ENCODE results near the gene FN3K.

Gene FN3K

DNA sequence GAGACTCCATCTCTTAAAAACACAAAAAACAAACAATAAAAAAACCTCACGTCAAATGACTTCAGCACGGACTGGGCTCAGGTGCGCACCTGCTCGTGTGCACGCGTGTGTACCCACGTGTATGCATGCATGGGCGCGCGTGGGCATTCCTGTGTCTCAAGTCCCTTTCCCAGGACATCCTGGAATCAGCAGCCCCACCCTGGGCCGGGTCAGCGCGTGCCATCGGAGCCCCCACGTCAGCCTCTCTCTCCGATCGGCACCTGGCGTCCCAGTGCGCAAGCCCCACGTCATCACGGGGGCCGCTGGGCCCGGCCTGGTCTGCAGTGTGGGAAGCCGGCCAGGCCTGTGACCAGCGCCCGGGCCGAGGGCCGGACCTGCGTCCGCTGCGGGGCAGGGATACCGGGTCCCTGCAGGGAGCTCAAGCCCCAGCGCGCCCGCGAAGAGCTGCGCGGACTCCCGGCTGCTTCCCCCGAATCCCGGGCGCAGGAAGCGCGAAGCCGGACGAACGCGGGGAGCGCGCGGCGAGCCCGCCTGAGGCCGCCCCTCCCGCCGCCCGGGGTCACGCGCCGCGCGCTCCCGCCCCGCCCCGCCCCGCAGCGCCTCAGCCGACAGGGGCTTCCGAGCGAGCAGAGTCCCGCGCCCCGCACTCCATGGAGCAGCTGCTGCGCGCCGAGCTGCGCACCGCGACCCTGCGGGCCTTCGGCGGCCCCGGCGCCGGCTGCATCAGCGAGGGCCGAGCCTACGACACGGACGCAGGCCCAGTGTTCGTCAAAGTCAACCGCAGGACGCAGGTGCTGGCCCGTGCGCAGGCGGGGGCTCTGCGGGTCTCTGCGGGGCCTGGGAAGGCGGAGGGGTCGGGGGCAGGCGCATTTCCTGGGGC lies at the start of gene FN3K:
TSS of gene FN3K (plus strand) at position 629 of the 880 bp plus-strand sequence. CDS start at position 651, 22 bp downstream.
- in situ Hi-C loops (cut with HindIII; ENCODE audit: low sequenced_read_pairs) = no loop called here

DNA sequence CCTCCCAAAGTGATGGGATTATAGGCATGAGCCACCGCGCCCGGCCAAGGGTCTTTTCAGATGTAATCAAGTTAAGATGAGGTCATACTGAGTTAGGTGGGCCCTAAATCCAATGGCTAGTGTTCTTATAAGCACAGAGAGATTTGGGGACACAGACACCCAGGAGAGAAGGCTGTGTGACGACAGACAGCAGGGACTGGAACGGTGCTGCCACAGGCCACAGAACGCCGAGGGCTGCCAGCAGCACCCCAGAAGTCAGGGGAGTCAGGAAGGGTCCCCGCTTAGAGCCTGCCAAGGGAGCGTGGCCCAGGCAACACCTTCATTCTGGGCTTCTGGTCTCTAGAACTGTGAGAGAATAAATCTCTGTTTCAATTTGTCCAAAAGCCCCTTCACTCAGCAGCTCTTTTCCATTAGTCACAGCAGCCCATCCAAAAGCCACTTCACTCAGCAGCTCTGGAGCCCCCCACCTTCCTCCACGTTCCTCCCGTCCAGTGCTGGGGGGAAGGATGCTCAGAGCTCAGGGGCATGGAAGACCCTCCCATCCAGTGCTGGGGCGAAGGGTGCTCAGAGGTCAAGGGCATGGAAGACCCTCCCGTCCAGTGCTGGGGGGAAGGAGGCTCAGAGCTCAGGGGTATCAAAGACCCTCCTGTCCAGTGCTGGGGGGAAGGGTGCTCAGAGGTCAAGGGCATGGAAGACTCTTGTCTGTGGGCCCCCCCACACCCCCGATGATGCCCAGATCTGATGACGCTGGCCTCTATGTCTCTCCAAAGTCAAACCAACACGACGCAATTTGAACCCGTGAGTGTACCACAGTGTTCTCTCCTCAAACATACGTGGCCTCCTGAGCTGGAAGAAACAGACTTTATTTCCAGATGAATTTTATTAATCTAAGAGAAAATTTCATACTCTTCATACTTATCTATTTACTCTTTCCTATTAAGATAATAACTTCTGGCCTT lies 48.8 kb upstream of the FN3K start:
- in situ Hi-C loops (cut with HindIII; ENCODE audit: low sequenced_read_pairs) = no loop called here

DNA sequence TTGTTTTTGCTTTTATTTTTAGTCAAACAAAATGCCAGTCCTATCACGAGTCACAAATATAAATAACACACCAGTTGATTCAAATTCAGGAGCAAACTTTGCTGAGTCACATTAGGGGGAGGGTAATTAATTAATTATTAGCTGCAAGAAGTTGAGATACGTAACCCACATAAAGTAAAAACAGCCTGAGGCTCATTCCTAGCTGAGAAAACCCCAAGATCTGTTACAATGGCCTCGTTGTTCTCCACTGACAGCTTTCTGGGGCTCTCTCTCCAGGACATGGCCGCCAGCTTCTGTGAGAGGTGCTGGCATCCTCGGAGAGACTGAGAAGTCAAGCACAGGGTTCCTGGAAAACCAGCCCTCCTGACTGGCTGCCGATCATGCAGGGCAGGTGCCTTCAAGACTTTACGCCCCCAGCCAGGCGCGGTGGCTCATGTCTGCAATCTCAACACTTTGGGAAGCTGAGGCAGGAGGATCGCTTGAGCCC lies 48.0 kb upstream of the FN3K start:
- in situ Hi-C loops (cut with HindIII; ENCODE audit: low sequenced_read_pairs) = no loop called here

DNA sequence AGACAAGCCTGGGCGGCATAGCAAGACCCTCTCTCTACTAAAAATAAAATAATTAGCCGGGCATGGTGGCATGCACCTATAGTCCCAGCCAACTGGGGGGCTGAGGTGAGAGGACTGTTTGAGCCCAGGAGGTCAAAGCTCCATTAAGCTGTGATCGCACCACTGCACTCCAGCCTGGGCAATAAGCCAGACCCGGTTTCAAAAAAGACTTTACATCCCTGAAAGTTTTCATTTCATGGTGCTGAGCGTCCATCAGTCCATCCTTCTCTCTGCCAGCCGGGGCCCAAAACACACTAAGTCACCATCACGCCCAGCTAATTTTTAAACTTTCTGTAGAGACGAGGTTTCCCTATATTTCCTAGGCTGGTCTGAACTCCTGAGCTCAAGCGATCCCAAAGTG lies 47.5 kb upstream of the FN3K start:
- in situ Hi-C loops (cut with HindIII; ENCODE audit: low sequenced_read_pairs) = no loop called here

DNA sequence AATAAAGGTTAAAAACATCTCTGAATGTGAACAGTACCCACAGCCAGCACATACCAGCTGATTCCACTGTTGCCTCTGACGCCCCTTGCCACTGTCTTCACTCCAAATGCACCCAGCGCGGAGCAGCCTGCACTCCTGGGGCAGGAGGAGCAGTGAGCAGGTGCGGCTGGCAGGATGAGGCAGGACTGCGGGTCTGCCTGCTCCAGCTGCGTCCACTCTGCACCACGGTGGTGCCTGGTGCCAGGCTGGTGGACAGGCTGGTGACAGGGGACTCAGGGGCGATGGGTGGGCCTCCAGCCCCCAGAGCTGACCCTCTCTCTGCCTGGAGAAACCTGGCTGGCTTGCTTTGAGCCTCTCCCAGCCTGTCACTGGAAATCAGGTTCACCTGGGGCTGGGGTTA lies 46.3 kb upstream of the FN3K start:
- in situ Hi-C loops (cut with HindIII; ENCODE audit: low sequenced_read_pairs) = no loop called here

DNA sequence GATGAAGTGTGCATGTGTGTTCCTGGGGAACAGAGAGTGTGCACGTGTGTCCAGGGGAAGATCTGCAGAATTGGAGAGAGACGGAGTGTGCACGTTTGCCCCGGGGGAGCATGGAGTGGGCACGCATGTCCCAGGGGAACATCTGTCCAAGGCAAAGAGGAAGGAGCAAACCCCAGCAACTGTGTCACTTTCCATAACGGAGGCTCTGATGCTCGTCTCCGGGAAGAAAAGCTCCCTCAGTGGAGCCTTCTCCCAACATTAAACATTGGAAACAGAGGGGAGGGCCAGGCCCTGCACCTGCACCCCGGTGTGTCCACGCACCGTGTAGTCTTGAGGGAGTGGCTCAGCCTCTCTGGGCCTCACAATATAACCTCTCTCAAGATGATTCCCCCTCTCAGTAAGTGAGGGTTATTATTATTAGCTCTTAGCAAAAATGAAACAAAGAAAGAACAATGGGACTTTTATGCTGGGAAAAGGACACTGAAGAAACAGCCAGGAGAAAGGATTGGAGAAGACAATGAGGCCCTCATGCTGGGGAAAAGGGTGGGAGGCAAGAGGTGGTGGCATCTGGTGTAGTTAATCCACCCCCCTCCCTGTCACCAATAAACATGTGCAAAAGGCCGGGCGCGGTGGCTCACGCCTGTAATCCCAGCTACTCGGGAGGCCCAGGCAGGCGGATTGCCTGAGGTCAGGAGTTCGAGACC lies 44.5 kb upstream of the FN3K start:
- in situ Hi-C loops (cut with HindIII; ENCODE audit: low sequenced_read_pairs) = no loop called here

DNA sequence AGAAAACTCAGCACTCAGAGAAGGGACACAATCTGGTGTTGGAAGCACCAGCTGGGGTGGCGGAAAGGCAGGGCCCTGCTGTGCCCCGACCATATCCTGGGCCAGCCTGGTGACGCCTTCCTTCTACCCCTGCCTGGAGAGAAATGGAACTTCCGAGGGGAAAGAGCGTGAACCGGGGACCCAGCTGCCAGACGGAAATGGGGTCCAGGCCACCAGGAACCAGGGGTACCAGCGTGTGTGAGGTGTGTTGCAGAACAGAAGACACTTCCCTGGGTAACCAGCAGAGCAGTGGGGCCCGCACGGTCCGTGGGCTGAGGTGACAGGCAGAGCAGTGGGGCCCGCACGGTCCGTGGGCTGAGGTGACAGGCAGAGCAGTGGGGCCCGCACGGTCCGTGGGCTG lies 43.7 kb upstream of the FN3K start:
- in situ Hi-C loops (cut with HindIII; ENCODE audit: low sequenced_read_pairs) = no loop called here

DNA sequence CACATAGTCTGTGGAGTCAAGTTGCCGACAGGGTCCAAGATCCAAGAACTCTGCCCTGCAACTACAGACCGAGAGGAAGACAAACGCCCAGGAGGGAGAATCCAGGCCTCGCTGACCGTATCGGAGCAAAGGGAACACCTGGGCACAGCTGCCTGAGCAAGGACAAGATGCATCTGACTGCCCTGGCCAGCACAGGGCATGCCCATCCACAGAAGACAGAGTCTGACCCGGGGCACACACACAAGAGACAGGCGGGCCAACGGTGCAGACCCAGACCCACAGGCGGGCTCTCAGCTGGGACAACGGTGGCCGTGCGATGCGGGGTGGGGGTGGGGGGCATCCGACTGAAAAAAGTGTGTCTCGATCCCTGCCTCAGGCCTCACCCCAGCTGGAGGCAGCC lies 43.1 kb upstream of the FN3K start:
- in situ Hi-C loops (cut with HindIII; ENCODE audit: low sequenced_read_pairs) = no loop called here

DNA sequence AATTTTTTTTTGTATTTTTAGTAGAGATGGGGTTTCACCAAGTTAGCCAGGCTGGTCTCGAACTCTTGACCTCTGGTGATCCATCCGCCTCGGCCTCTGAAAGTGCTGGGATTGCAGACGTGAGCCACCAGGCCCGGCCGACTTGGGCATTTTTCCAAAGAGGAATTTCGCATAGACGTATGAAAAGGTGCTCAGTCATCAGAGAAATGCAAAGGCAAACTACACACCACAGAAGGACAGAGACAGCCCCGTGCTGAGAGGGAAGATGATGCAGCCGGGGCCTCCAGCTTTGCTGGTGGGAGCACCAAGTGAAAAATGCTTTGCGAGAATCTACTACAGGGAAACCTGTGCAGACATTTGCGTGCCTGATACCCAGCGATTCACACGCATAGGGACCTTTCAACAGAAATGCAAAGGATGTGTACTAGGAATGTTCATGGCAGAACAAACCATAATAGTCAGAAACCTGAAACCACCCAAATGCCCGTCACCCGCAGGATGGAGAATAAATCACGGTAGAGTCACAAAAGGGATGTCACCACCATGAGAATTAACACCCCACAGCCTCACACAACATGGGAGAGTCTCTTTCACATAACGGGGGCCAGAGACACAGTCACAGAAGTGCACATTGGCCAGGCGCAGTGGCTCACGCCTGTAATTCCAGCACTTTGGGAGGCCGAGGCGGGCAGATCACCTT lies 42.1 kb upstream of the FN3K start:
- in situ Hi-C loops (cut with HindIII; ENCODE audit: low sequenced_read_pairs) = no loop called here

DNA sequence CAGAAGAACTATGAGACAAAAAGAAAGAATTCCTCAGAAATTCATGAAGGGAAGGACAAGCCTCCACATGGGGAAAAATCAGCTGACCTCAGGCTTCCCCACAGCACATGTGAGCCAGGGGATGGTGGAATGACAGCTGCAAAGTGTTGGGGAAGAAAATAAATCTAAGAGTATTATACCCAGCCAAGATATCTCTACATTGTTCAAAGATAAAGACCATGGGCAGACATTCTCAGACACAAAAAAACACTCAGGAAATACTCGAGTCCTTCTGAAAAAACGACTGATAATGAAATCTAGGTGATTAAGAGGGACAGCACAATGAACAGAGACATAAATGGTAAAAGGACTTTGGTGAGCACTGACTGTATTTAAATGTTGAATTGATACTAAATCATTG lies 40.8 kb upstream of the FN3K start:
- in situ Hi-C loops (cut with HindIII; ENCODE audit: low sequenced_read_pairs) = no loop called here

DNA sequence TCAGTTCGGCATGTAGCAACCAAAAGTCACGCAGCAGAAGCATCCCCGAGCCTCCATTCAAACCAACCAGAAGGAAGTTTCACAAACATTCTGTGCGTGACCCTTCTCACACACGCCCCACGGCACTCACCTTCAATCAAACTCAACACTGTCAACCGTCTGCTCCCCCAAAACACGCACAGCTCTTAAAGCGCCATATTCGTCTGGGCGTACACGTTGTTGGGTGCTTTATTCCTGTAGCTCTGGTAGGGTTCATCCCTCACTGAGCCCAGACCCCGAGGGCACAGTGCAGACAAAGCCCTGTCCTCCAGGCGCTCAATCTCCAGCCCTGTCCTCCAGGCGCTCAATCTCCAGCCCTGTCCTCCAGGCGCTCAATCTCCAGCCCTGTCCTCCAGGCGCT lies 39.2 kb upstream of the FN3K start:
- in situ Hi-C loops (cut with HindIII; ENCODE audit: low sequenced_read_pairs) = no loop called here

DNA sequence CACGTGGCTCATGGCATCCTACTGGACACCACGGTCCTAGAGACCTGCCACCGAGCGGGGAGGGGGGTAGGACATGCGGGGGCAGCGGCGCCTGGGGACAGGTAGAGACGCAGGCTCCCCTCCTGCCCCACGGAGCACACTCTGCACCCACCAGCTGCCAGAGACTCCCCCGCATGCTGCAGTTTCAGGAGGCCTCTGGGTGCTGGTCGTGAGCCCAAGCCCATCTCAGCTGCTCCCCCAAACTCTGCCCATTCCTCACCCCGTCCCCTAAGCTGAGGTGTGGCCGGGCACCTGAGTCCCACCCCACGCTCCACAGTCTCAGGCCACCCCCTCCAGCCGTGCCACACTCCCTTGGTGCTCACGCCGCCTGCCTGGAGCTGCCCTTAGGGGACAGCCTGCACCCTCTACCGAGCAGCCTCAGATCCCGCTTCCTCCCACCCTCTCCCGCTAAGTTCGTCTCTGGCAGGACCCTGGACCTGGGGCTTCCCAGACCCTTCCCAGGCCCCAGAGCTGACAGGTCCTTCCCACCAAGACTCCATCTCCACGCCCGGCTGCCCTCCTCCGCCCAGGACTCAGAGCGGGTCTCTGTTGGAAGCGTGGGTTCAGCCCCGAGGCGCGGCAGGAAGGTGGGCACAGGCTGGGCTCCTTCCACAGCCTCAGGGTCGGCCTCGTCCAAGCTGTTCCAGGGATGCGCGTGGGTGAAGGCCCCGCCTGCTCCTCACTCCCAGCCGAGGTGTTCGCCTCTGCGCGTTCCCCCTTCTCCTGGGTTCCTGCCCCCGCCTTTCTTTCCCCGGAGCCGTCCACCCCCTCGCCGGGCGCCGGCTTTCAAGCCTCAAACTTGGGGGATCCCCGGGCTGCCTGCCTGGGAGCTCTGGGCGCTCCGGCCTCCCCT lies 38.3 kb upstream of the FN3K start:
- in situ Hi-C loops (cut with HindIII; ENCODE audit: low sequenced_read_pairs) = no loop called here

DNA sequence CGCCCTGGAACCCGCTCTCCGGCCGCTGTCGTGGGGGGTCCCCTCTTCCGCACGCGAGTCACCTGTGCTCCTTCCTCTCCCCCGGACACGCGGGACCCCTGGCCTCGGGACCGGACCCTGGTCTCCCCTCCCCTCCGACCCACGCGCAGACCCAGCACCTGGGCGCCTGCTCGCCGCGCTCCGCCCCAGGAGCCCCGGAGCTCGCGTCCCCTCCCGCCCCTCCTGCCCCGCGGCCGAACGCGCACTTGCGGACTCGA lies 37.7 kb upstream of the FN3K start:
- in situ Hi-C loops (cut with HindIII; ENCODE audit: low sequenced_read_pairs) = no loop called here

DNA sequence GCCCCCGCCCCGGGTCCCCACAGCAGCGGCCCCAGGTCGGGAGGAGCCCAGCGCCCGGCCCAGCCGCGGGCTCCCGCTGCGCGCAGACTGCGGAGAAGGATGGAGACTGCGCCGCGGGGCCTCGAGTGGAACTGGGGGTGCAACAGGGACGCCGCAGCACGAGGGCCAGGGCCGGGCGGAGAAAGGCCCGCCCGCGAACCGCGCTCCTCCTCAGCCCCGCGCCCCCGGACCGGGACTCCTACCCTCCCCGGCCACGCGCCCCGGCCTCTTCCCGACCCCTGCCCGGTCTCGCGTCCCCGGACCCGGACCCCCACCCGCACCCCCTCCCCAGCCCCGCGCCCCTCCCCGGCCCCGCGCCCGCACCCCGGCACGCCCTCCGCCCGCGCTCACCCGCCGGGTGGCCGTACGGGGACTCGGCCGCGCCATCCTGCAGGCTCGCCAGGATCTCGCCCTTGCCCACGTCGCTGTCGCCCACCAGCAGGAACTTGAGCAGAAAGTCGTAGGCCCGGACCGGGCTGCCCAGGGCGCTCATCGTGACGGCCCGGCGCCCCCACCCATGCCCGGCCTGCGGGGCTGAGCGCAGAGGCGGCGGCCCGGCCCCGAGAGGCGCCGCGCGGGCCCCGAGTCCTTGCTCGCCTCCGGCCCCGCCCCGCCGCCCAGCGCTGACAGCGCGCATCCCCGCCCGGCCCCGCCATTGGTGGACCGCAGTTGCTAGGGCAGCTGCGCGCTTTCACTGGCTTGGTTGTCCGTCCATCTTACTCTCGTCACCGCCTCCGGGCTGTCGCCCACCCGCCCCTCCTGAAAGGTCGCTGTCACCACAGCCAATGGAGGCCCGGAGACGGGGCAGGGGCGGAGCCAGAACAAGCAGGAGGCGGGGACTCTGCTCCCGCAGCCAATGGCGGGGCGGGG lies 37.1 kb upstream of the FN3K start, which contains the start of gene RAB40B:
TSS of gene RAB40B (minus strand) at position 634 of the 909 bp plus-strand sequence. CDS start at position 532, 102 bp downstream.
- in situ Hi-C loops (cut with HindIII; ENCODE audit: low sequenced_read_pairs) = no loop called here

DNA sequence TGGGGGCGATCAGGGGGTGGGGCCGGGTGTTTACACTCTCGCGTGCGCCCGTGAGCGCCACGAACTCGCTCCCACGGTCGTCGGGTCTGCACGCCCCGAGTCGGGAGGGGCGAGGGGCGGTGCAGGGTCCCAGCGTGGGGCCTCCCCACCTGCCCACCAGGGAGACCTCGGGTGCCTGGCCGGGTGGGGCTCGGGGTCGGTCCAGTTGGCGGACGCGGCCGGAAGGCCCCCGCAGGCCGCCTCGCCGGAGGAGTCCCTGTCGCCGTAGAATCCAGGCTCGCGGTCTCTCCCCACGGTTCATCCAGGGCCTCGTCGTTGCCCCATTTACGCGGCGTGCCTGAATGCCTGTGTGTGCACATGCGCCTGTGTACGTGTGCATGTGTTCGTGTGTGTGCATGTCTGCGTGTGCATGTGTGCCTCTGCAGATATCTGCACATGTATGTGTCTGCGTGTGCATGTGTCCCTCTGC lies 36.4 kb upstream of the FN3K start:
- in situ Hi-C loops (cut with HindIII; ENCODE audit: low sequenced_read_pairs) = no loop called here

DNA sequence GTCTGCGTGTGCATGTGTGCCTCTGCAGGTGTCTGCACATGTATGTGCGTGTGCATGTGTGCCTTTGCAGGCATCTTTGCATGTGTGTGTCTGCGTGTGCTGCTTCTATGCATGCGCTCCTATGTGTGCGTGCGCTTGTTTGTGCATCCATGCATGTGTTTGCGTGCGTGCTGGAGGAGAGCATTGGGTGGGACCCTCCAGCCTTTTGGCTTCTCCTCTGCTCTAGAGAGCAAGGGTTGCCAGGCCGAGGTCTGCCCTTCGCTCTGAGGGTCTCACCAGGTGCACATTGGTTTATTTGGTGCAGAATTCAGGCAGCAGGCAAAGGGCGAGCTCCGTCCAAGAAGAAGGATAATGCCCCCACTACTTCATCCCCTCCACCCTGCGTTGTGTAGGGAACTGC lies 35.9 kb upstream of the FN3K start:
- in situ Hi-C loops (cut with HindIII; ENCODE audit: low sequenced_read_pairs) = no loop called here

DNA sequence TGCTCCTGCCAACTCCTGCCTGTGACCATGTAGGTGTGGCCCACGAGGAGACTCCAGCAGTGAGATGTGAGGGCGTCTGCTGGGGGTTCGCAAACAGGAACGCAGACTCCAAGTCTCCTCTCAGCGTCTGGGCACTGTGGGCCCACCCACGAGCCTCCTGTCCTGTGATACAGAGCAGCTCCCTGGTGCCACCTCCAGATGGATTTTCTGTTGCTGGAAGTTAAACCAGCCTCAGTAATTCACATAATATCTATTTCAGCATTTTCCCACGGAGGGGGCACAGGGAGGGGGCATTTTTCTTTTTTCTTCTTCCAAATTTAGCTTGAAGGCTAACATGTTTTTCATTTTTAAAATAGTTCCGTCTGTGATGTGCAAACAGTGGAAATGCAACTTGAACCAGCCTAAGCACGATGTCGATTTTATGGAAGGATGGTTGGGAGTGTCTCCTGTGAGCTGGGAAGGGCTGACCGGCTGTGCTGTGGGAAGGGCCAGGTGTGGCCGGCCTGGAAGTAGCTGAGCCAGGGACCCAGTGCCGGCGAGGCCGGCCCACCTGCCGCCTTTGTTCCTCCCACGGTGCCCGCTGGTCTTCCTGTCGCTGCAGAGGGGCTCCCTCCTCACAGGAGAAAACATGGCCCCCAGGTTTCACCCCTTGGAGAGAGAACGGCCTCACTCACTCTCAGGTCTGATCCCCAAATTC lies 33.0 kb upstream of the FN3K start:
- in situ Hi-C loops (cut with HindIII; ENCODE audit: low sequenced_read_pairs) = no loop called here
